ENCODE results near the gene CEMIP. TPM values are rescaled to one million over a fixed set of nuclear protein-coding genes. Genes with fewer than 3 reads are reported as not detected.

The CEMIP gene
- 6.7 TPM for polyA plus RNA-seq (ENCODE audit: insufficient read length)
- long read RNA-seq, donor 1, partial matches to known transcripts = 0 of 1 reads
- long read RNA-seq, donor 1, other reads (novel, unspliced or antisense) = 0 of 1 reads
- long read RNA-seq, donor 2 = 0 reads
- long read RNA-seq, donor 3 = 0 reads
- long read RNA-seq, donor 4 = 0 reads
- long read RNA-seq, donor 5, partial matches to known transcripts = 116 of 117 reads
- long read RNA-seq, donor 5, other reads (novel, unspliced or antisense) = 0 of 117 reads
- long read RNA-seq, donor 6, partial matches to known transcripts = 178 of 178 reads
- long read RNA-seq, donor 6, other reads (novel, unspliced or antisense) = 0 of 178 reads
- long read RNA-seq, donor 7 = 0 reads
- long read RNA-seq, donor 8, partial matches to known transcripts = 57 of 57 reads
- long read RNA-seq, donor 8, other reads (novel, unspliced or antisense) = 0 of 57 reads

- peak; percentile 74 for DNase-seq
Measured at GRCh38 chr15:80778964-80779657, at the start of gene CEMIP. CEMIP (plus strand) TSS chr15:80779370; CDS start chr15:80873880, 94,510 bp downstream.

GRCh38 chr15:80730387-80730786 is 48.8 kb upstream of the CEMIP start:
- no peak for DNase-seq

GRCh38 chr15:80730926-80731325 is 48.2 kb upstream of the CEMIP start:
- DNase-seq = no peak

GRCh38 chr15:80732167-80732566 is 47.0 kb upstream of the CEMIP start:
- DNase-seq = no peak

- DNase-seq = no peak
Measured at GRCh38 chr15:80732818-80733217, 46.4 kb upstream of the CEMIP start.

GRCh38 chr15:80733460-80733859 is 45.7 kb upstream of the CEMIP start:
- no peak for DNase-seq

- DNase-seq = no peak
Measured at GRCh38 chr15:80735344-80735743, 43.8 kb upstream of the CEMIP start.

- peak; percentile 66 for DNase-seq
Measured at GRCh38 chr15:80736560-80736959, 42.6 kb upstream of the CEMIP start.

GRCh38 chr15:80739919-80740318 is 39.3 kb upstream of the CEMIP start:
- DNase-seq = no peak

GRCh38 chr15:80742081-80742480 is 37.1 kb upstream of the CEMIP start:
- no peak for DNase-seq

- no peak for DNase-seq
Measured at GRCh38 chr15:80743189-80743833, 35.9 kb upstream of the CEMIP start.

GRCh38 chr15:80744415-80744814 is 34.8 kb upstream of the CEMIP start:
- DNase-seq = no peak

- DNase-seq = no peak
Measured at GRCh38 chr15:80744826-80745225, 34.3 kb upstream of the CEMIP start.

GRCh38 chr15:80745888-80746287 is 33.3 kb upstream of the CEMIP start:
- DNase-seq = no peak

- DNase-seq = peak; percentile 24
Measured at GRCh38 chr15:80747317-80748053, 31.7 kb upstream of the CEMIP start.

GRCh38 chr15:80749589-80749988 is 29.6 kb upstream of the CEMIP start:
- DNase-seq = no peak

GRCh38 chr15:80750575-80750974 is 28.6 kb upstream of the CEMIP start:
- DNase-seq = peak; percentile 42

- no peak for DNase-seq
Measured at GRCh38 chr15:80752204-80752603, 27.0 kb upstream of the CEMIP start.

GRCh38 chr15:80753161-80753560 is 26.0 kb upstream of the CEMIP start:
- no peak for DNase-seq

- no peak for DNase-seq
Measured at GRCh38 chr15:80754014-80754413, 25.2 kb upstream of the CEMIP start.

- no peak for DNase-seq
Measured at GRCh38 chr15:80755885-80756284, 23.3 kb upstream of the CEMIP start.

GRCh38 chr15:80758130-80758745 is 20.9 kb upstream of the CEMIP start:
- DNase-seq = no peak

All from left kidney (tissue), 8 donors.